Keratinocyte (primary cell): ENCODE results near the gene HNRNPUL2.

Source experiments
- EZH2 ChIP-seq: IDR thresholded peaks from one replicate; pipeline ENCODE4 v1.6.1; 2012; ENCODE audit warnings: inconsistent platforms, mild to moderate bottlenecking, low read length, moderate library complexity
- TF ChIP-seq, protein P1 (sequence below), 3 experiments: IDR thresholded peaks in 1 of 3; conservative IDR thresholded peaks in 1 of 3; optimal IDR thresholded peaks in 1 of 3; 2 replicates in 2 of 3; 3 replicates in 1 of 3; pipeline versions ENCODE3 to v1.5.1; 2011; ENCODE audit warnings: low read length in 3 of 3, mild to moderate bottlenecking in 3 of 3, moderate library complexity in 2 of 3, control low read depth in 1 of 3, inconsistent platforms in 1 of 3; ENCODE audit not compliant: insufficient read depth in 2 of 3; ENCODE audit errors: extremely low read depth in 1 of 3

DNA sequence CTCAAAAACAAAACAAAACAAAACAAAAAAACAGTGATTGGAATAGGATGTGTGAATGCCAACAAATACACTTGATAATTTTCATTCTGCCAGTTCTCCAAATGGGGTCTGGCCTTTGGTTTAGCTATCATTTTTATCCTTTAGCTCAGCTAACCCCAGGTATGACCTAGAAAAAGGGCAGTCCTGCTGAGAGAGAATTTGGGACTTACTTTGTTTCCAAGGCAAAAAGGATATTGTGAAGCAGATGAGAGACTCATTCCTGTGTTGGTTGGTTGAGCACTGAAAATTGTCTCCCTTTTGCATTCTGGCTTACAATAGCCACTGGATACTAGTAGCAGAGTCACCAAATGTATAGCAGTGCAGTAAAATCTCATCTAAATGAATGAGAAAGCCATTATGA, 9.9 kb upstream of the HNRNPUL2 start:
- TF ChIP-seq, protein P1, sequence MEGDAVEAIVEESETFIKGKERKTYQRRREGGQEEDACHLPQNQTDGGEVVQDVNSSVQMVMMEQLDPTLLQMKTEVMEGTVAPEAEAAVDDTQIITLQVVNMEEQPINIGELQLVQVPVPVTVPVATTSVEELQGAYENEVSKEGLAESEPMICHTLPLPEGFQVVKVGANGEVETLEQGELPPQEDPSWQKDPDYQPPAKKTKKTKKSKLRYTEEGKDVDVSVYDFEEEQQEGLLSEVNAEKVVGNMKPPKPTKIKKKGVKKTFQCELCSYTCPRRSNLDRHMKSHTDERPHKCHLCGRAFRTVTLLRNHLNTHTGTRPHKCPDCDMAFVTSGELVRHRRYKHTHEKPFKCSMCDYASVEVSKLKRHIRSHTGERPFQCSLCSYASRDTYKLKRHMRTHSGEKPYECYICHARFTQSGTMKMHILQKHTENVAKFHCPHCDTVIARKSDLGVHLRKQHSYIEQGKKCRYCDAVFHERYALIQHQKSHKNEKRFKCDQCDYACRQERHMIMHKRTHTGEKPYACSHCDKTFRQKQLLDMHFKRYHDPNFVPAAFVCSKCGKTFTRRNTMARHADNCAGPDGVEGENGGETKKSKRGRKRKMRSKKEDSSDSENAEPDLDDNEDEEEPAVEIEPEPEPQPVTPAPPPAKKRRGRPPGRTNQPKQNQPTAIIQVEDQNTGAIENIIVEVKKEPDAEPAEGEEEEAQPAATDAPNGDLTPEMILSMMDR (optimal IDR thresholded peaks at IDR 0.05 in 1 of 3, IDR thresholded peaks at IDR 0.05 in 1 of 3, conservative IDR thresholded peaks at IDR 0.05 in 1 of 3; ENCODE audit: extremely low read depth in 1 of 3, insufficient read depth in 2 of 3, low read length in 3 of 3): no peak
- no peak for TF ChIP-seq EZH2
